OCI-LY7 (cell line): ENCODE results near the gene AUP1.

ENCODE experiments used
- CTCF ChIP-seq: fragments of 200-600 bp; sonication (generic); conservative IDR thresholded peaks from 2 replicates; pipeline ENCODE4 v1.5.1; 2014; ENCODE audit warnings: mild to moderate bottlenecking, antibody characterized with exemption, low read length, moderate library complexity, mixed read lengths
- EZH2phosphoT487 ChIP-seq: fragments of 200-600 bp; sonication (generic); IDR thresholded peaks from 2 replicates; pipeline ENCODE4 v1.6.1; 2018; ENCODE audit warnings: low read depth, borderline replicate concordance, mild to moderate bottlenecking, mixed run types, antibody characterized with exemption, low read length, moderate library complexity, mixed read lengths

GRCh38 chr2:74571058-74571457 is 41.6 kb upstream of the AUP1 start:
- TF ChIP-seq CTCF (no peak), EZH2phosphoT487 (no peak)
